GM08714 (cell line): ENCODE data around the gene IGSF21.

Experiments used
- H3K4me3 ChIP-seq: fragments of 200-500 bp; sonication (Bioruptor generic); 2 replicates; pipeline ENCODE4 v1.5.1; 2014; ENCODE audit warnings: mild to moderate bottlenecking, low read length, inconsistent platforms
- ZNF274 ChIP-seq: IDR thresholded peaks from 2 replicates; pipeline ENCODE4 v1.6.1; 2012; ENCODE audit warnings: mild to moderate bottlenecking, low read depth, low read length

Gene IGSF21

GRCh38 chr1:18088077-18088594 lies 19.5 kb upstream of the IGSF21 start:
- no peak for TF ChIP-seq ZNF274
- H3K4me3 ChIP-seq, result no peak overlapping the region

- no peak overlapping the region for H3K4me3 ChIP-seq
- no peak for TF ChIP-seq ZNF274
Observed at GRCh38 chr1:18089488-18089887, 18.1 kb upstream of the IGSF21 start.

DNA sequence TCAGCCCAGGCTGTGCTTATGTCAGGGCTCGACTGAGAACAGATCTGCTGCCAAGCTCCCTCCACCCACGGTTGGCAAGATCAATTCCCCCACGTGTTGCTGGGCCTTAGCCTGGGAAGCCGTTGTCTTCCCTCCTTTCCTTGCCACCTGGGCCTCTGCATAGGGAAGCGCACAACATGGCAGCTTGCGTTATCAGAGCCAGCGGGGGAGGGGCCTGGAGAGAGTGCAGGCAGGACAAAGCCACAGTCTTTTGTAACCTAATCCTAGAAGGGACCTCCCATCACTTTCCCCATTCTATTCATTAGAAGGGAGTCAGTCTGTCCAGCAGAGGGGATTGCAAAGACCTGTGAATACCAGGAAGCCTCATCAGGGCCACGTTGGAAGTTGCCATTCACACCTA lies 17.0 kb upstream of the IGSF21 start:
- no peak overlapping the region for H3K4me3 ChIP-seq

GRCh38 chr1:18091660-18092446 lies 15.7 kb upstream of the IGSF21 start:
- H3K4me3 ChIP-seq, result no peak overlapping the region

More for the DNA sequence above, 17.0 kb upstream of the IGSF21 start:
- no peak for TF ChIP-seq ZNF274

DNA sequence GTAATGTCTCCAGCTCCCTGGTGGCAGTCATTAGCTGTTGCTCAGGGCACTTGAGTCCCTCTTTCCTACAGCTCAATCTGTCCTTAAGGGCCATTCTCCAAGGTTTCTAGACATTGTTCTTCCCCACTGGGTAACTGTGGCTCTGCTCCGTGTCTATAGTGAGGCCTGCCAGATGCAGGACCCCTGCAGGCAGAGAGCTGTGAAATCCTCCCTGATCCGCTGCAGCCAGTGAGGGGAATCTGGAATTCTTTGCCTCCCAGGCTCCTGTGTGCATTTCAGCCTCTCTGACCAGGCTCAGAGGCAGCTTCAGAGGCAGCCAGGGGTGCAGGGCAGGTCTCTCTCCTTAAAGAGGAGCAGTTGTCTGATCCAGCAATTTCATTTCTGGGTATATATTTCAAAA lies 14.4 kb upstream of the IGSF21 start:
- H3K4me3 ChIP-seq, result no peak overlapping the region
- TF ChIP-seq ZNF274, result no peak

More at GRCh38 chr1:18091660-18092446, 15.7 kb upstream of the IGSF21 start:
- no peak for TF ChIP-seq ZNF274

DNA sequence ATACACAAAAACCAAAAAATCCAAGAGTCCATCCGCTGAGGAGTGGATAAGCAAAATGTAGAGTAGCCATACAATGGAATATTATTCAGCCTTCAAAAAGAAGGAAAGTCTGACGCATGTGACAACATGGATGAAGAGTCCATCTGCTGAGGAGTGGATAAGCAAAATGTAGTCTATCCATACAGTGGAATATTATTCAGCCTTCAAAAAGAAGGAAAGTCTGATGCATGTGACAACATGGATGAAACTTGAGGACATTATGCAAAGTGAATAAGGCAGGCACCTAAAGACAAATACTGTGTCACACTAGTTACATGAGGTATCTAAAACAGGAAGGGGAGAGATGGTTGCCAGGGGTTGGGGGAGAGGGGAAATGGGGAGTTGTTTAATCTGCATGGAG lies 14.0 kb upstream of the IGSF21 start:
- no peak overlapping the region for H3K4me3 ChIP-seq
- TF ChIP-seq ZNF274, result no peak

GRCh38 chr1:18094096-18094495 lies 13.5 kb upstream of the IGSF21 start:
- H3K4me3 ChIP-seq, result no peak overlapping the region
- no peak for TF ChIP-seq ZNF274

GRCh38 chr1:18097206-18097605 lies 10.4 kb upstream of the IGSF21 start:
- TF ChIP-seq ZNF274, result no peak
- no peak overlapping the region for H3K4me3 ChIP-seq

GRCh38 chr1:18099026-18099425 lies 8.6 kb upstream of the IGSF21 start:
- H3K4me3 ChIP-seq, result no peak overlapping the region
- TF ChIP-seq ZNF274, result no peak

- no peak for TF ChIP-seq ZNF274
Observed at GRCh38 chr1:18100060-18100459, 7.5 kb upstream of the IGSF21 start.

GRCh38 chr1:18100491-18101063 lies 7.0 kb upstream of the IGSF21 start:
- no peak overlapping the region for H3K4me3 ChIP-seq
- TF ChIP-seq ZNF274, result no peak

More at GRCh38 chr1:18100060-18100459, 7.5 kb upstream of the IGSF21 start:
- no peak overlapping the region for H3K4me3 ChIP-seq

- no peak for TF ChIP-seq ZNF274
- H3K4me3 ChIP-seq, result no peak overlapping the region
Observed at GRCh38 chr1:18101508-18101907, 6.1 kb upstream of the IGSF21 start.

DNA sequence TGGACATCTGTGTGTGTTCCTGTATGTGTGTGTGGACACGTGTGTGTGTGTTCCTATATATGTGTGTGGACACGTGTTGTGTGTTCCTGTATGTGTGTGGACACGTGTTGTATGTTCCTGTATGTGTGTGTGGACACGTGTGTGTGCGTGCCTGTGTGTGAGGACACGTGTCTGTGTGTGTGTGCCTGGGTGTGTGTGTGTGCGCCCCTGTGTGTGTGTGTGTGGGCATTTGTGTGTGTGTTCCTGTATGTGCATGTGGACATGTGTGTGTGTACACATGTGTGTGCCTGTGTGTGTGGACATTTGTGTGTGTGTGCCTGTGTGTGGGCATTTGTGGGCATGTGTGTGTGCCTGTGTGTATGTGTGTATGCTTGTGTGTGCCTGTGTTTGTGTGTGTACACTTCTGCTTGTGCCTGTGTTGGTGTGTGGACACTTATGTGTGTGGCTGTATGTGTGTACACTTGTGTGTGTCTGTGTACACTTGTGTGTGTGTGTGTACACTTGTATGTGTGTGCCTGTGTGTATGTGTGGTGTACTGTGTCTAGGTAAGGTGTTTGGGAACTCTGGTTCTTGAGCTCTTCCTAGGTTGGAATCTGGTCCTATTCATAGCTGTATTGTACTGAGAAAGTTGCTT lies 3.7 kb upstream of the IGSF21 start:
- no peak for TF ChIP-seq ZNF274
- no peak overlapping the region for H3K4me3 ChIP-seq

- H3K4me3 ChIP-seq, result no peak overlapping the region
Observed at GRCh38 chr1:18104546-18105100, 3.0 kb upstream of the IGSF21 start.

More at GRCh38 chr1:18104546-18105100, 3.0 kb upstream of the IGSF21 start:
- no peak for TF ChIP-seq ZNF274
